Measurements from ENCODE around the gene VARS1.
A peak's percentile ranks its signal among the peaks of the same experiment; 100 is the strongest.

DNA sequence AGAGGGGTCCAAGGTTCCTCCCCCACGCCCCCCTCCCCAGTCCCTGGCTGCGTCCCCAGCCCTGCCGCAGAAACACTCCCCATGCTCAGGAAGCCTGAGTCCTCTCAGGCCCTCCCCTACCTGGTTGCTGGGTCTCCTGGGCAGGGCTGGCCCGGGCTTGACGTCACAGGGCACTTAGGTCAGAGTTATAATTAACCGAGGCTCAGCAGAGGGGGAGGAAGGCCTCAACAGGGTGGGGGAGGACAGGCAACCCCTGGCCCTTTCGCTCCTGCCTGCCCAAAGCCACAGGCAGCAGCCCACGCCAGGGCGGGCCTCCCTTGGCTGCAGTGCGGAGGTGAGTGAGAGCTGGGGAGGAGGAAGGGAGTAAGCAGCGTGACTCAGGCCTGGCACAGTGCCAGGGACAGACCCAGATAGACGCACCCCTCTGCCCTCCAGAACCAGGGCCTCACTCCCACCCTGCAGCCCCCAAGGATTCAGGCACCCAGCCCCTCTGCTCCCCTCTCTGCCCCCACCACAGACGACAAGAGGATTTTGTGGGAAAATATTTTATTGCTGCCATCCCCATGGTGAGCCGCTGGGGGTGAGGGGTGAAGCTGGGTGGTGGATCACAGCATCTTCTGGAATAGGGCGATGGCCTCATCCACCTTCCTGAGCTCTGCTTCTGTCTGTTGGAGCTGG is 18.4 kb downstream of the VARS1 start, which contains the start of gene VWA7:
- TF ChIP-seq HDAC6 (IDR thresholded peaks at IDR 0.05; ENCODE audit: low read depth, low read length) (no peak), ZNF274 (IDR thresholded peaks at IDR 0.05; ENCODE audit: borderline replicate concordance, extremely low read depth, low read length) (no peak), ASH2L (IDR thresholded peaks at IDR 0.05; ENCODE audit: low read length) (no peak), POLR2AphosphoS5 (IDR thresholded peaks at IDR 0.05; ENCODE audit: low read depth, low read length) (0 out of 2 replicates have a peak, but pooled peaks have one; percentile 25)
- TF ChIP-seq, protein P1, sequence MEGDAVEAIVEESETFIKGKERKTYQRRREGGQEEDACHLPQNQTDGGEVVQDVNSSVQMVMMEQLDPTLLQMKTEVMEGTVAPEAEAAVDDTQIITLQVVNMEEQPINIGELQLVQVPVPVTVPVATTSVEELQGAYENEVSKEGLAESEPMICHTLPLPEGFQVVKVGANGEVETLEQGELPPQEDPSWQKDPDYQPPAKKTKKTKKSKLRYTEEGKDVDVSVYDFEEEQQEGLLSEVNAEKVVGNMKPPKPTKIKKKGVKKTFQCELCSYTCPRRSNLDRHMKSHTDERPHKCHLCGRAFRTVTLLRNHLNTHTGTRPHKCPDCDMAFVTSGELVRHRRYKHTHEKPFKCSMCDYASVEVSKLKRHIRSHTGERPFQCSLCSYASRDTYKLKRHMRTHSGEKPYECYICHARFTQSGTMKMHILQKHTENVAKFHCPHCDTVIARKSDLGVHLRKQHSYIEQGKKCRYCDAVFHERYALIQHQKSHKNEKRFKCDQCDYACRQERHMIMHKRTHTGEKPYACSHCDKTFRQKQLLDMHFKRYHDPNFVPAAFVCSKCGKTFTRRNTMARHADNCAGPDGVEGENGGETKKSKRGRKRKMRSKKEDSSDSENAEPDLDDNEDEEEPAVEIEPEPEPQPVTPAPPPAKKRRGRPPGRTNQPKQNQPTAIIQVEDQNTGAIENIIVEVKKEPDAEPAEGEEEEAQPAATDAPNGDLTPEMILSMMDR (IDR thresholded peaks at IDR 0.05; ENCODE audit: control extremely low read depth in 1 of 3, insufficient read depth in 1 of 3, low read depth in 1 of 3, low read length in 3 of 3), result no peak
- TF ChIP-seq, protein P2, sequence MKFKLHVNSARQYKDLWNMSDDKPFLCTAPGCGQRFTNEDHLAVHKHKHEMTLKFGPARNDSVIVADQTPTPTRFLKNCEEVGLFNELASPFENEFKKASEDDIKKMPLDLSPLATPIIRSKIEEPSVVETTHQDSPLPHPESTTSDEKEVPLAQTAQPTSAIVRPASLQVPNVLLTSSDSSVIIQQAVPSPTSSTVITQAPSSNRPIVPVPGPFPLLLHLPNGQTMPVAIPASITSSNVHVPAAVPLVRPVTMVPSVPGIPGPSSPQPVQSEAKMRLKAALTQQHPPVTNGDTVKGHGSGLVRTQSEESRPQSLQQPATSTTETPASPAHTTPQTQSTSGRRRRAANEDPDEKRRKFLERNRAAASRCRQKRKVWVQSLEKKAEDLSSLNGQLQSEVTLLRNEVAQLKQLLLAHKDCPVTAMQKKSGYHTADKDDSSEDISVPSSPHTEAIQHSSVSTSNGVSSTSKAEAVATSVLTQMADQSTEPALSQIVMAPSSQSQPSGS (IDR thresholded peaks at IDR 0.05; ENCODE audit: low read length), result no peak
